NB4 (cell line): ENCODE results near the gene TNFSF13.

ENCODE experiments used
- DNase-seq: peaks from one replicate; pipeline ENCODE4 v3.0.0; 2010; ENCODE audit warnings: low read depth
- H3K4me3 ChIP-seq: one replicate; pipeline ENCODE4 v1.5.1; 2011; ENCODE audit warnings: mild to moderate bottlenecking, low read depth, low read length, moderate library complexity
- MAX ChIP-seq: IDR thresholded peaks from 2 replicates; pipeline ENCODE4 v1.6.1; 2011; ENCODE audit warnings: low read depth, low read length
- MYC ChIP-seq: IDR thresholded peaks from 2 replicates; pipeline ENCODE4 v1.6.1; 2011; ENCODE audit warnings: low read depth, low read length
- POLR2A ChIP-seq: IDR thresholded peaks from 2 replicates; pipeline ENCODE4 v1.6.1; 2011; ENCODE audit warnings: mild to moderate bottlenecking; ENCODE audit not compliant: insufficient read length; ENCODE audit errors: extremely low read depth
- TF ChIP-seq, protein P1 (sequence below): IDR thresholded peaks from one replicate; pipeline ENCODE4 v1.5.1; 2012; ENCODE audit warnings: low read depth, low read length

Gene TNFSF13

GRCh38 chr17:7575959-7576358 lies 17.4 kb downstream of the TNFSF13 start:
- TF ChIP-seq MYC (no peak), POLR2A (no peak), MAX (no peak)
- TF ChIP-seq, protein P1, sequence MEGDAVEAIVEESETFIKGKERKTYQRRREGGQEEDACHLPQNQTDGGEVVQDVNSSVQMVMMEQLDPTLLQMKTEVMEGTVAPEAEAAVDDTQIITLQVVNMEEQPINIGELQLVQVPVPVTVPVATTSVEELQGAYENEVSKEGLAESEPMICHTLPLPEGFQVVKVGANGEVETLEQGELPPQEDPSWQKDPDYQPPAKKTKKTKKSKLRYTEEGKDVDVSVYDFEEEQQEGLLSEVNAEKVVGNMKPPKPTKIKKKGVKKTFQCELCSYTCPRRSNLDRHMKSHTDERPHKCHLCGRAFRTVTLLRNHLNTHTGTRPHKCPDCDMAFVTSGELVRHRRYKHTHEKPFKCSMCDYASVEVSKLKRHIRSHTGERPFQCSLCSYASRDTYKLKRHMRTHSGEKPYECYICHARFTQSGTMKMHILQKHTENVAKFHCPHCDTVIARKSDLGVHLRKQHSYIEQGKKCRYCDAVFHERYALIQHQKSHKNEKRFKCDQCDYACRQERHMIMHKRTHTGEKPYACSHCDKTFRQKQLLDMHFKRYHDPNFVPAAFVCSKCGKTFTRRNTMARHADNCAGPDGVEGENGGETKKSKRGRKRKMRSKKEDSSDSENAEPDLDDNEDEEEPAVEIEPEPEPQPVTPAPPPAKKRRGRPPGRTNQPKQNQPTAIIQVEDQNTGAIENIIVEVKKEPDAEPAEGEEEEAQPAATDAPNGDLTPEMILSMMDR, result no peak
- H3K4me3 ChIP-seq, result peak overlapping the region; percentile 99
- DNase-seq, result no peak

GRCh38 chr17:7576432-7576937 lies 17.9 kb downstream of the TNFSF13 start:
- TF ChIP-seq MAX (no peak), POLR2A (no peak), MYC (no peak)
- TF ChIP-seq, protein P1, result no peak
- peak overlapping the region; percentile 99 for H3K4me3 ChIP-seq
- DNase-seq, result no peak

GRCh38 chr17:7577327-7578199 lies 19.0 kb downstream of the TNFSF13 start:
- no peak overlapping the region for H3K4me3 ChIP-seq
- no peak for DNase-seq
- TF ChIP-seq MYC (no peak), MAX (no peak), POLR2A (no peak)
- TF ChIP-seq, protein P1, result no peak

DNA sequence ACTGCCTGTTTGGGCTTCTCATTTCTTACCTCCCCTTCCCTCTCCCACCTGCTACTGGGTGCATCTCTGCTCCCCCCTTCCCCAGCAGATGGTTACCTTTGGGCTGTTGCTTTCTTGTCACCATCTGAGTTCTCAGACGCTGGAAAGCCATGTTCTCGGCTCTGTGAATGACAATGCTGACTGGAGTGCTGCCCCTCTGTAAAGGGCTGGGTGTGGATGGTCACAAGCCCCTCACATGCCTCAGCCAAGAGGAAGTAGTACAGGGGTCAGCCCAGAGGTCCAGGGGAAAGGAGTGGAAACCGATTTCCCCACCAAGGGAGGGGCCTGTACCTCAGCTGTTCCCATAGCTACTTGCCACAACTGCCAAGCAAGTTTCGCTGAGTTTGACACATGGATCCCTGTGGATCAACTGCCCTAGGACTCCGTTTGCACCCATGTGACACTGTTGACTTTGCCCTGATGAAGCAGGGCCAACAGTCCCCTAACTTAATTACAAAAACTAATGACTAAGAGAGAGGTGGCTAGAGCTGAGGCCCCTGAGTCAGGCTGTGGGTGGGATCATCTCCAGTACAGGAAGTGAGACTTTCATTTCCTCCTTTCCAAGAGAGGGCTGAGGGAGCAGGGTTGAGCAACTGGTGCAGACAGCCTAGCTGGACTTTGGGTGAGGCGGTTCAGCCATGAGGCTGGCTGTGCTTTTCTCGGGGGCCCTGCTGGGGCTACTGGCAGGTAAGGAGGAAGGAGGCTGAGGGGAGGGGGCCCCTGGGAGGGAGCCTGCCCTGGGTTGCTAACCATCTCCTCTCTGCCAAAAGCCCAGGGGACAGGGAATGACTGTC lies 20.7 kb downstream of the TNFSF13 start, which contains the start of gene CD68:
Gene CD68 (plus strand): TSS at position 638 of the 833 bp plus-strand sequence. CDS start 40 bp downstream, at position 678.
- peak; percentile 94 for DNase-seq
- peak within 1 kb of the TSS; percentile 46 for H3K4me3 ChIP-seq
- TF ChIP-seq MAX, result peak; percentile 92
- peak; percentile 91 for TF ChIP-seq MYC
- TF ChIP-seq, protein P1, result no peak
- TF ChIP-seq POLR2A, result peak; percentile 70

GRCh38 chr17:7579834-7580603 lies 21.5 kb downstream of the TNFSF13 start:
- H3K4me3 ChIP-seq, result peak overlapping the region; percentile 46
- TF ChIP-seq MAX, result no peak
- TF ChIP-seq, protein P1, result no peak
- TF ChIP-seq MYC, result no peak
- TF ChIP-seq POLR2A, result no peak
- no peak for DNase-seq
